ENCODE results near the gene TOM1L2. TPM values are rescaled to one million over a fixed set of nuclear protein-coding genes. Genes with fewer than 3 reads are reported as not detected.

TOM1L2 gene
- total RNA-seq, 2 experiments from 2014 or later = 11.3 to 11.9 TPM

DNA sequence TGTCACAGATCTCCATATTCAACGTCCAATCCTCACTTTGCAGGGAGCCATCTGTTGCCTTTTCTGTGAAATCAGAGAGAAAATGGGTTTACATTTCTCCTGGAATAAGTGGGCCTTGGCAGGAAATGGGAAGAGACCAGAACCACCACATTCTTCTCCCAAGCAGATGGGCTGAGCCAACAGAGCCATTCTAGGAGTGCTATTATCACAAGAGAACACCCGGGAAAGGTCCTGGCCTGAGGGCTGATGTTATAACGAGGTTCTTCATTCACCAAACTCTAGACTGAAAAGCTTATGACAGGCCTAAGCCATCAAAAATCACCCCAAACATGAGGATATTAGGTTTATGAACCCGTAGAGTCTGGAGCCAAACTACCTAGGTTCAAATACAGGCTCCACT, 64.7 kb downstream of the TOM1L2 start:
- DNase-seq (no peak), ATAC-seq (no peak)
- Mint-ChIP-seq H3K4me1 (no peaks in the 10 kb centered on the region), H3K4me3 (no peak overlapping the region), H3K9me3 (ENCODE audit: low read depth) (no peaks in the 10 kb centered on the region), H3K36me3 (ENCODE audit: low read depth) (peaks cover 7% of the 10 kb centered on the region), H3K27me3 (no peaks in the 10 kb centered on the region), H3K27ac (no peak overlapping the region)
- ChIA-PET CTCF (interaction anchor here (0.6 to 2.7 kb wide), 3 partner anchors 11 to 400 kb away, joined by 3 to 15 read pairs (median 3); no protein-coding TSS in a partner anchor), POLR2A (no interaction called here)
- intact Hi-C loops (cut with DNase I, micrococcal nuclease) = no loop called here

DNA sequence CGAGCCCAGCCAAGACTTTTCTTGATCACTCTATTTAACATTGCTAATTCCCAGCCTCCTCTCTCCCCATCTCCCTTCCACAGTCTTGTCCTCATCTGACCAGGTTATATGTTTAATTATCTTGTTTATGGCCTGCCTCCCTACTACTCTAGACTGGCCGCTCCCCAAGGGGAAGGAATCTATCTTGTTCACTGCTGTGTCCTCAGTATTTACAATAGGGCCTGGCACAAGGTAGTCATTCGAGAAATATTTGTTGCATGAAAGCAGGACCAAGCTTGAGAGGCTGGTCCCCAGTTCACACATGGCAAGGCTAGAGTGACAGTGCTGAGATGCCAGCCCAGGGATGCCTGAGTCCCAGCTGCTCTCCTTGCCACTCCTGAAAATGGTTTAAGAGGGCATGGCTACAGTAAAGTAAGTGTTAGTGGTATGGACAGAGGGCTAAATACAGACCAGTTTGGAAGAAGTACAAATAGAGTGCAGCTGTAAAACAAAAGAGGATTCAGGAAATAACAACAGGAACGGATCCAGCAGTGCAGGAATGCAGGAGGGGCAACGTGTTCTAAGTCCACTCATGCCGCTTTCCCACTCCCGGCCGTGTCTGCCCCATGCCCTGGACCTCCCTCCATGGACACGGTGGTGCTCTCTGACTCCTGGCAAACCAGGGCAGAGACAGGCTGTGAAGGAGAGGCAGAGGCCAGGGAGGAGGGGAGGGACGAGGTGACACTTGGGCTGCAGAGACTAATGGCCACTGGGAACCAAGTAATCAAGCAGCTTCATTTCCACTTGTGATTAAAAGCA, 65.6 kb downstream of the TOM1L2 start:
- H3K27ac Mint-ChIP-seq = no peak overlapping the region
- DNase-seq (no peak), ATAC-seq (no peak)
- H3K36me3 Mint-ChIP-seq (ENCODE audit: low read depth) = peaks cover 7% of the 10 kb centered on the region
- intact Hi-C loops (cut with DNase I, micrococcal nuclease) = no loop called here
- no peaks in the 10 kb centered on the region for H3K4me1 Mint-ChIP-seq
- H3K27me3 Mint-ChIP-seq = no peaks in the 10 kb centered on the region
- ChIA-PET CTCF (interaction anchor here (0.6 to 2.7 kb wide), 2 partner anchors 12 to 307 kb away, joined by 3 to 15 read pairs; no protein-coding TSS in a partner anchor), POLR2A (interaction anchor here (0.6 kb wide), 1 partner anchor 100 kb away, joined by 3 read pairs; no protein-coding TSS in a partner anchor)
- no peaks in the 10 kb centered on the region for H3K9me3 Mint-ChIP-seq (ENCODE audit: low read depth)
- H3K4me3 Mint-ChIP-seq = no peak overlapping the region

DNA sequence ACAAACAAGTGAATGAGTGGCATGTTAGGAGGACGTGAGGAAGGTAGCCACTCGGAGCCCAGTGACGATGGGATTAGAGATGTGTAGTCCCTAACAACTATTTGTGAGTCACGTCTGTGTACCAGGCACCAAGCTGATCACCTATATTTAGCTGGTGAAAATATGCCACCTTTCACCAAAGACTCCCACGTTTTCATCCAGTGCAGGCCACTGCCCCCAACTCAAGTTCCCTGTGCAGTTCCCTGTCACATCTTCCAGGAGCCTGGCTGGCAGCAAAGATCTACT, 67.2 kb downstream of the TOM1L2 start:
- ChIA-PET POLR2A (no interaction called here), CTCF (interaction anchor here (1.6 kb wide), 1 partner anchor 14 kb away, joined by 8 read pairs; no protein-coding TSS in a partner anchor)
- Mint-ChIP-seq H3K4me3 (no peak overlapping the region), H3K4me1 (no peaks in the 10 kb centered on the region), H3K27ac (no peak overlapping the region), H3K36me3 (ENCODE audit: low read depth) (peaks cover 5% of the 10 kb centered on the region), H3K9me3 (ENCODE audit: low read depth) (no peaks in the 10 kb centered on the region), H3K27me3 (no peaks in the 10 kb centered on the region)
- intact Hi-C loops (cut with DNase I, micrococcal nuclease) = no loop called here
- ATAC-seq (no peak), DNase-seq (no peak)

DNA sequence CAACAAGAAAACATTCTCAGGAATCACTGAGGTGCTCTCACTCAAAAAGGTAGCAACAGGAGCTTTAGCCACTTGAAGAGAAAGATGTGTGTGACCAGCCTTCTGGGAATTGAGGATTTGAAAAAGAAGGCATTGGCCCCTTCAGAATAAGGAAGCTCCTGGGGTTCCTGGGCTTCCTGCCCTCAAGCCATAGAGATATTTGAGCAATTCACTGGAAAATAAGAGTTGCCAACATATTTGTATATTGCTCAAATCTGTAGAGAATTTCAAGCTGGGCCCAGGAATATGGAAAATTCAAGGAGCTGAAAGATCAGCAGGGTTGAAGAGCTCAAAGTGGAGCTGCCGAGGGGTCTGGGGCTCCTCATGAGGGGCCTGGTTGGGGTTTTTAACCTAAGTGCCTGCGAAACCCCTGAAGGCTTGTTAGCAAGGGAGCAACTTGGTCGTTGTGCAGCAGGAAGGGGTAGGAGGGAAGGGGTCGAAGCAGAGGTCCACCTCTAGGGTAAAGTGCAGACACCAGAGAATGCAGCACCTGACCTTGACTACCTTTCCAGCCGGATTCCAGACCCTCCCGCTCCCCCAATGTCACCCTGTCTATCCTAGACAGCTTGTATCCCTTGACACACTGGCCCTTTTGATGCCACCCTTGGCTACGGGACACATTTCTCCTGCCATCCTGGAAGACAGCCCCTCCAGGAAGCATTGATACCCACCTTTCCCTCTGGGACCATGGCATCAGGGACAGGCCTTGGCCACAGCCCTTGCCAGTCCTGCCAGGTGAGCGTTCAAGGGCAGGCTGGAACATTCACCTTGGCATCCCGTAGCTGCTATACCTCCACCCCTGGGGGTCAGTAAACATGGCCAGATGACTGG, 67.8 kb downstream of the TOM1L2 start:
- Mint-ChIP-seq H3K9me3 (ENCODE audit: low read depth) (no peaks in the 10 kb centered on the region), H3K4me3 (no peak overlapping the region), H3K27ac (no peak overlapping the region), H3K4me1 (no peaks in the 10 kb centered on the region), H3K27me3 (no peaks in the 10 kb centered on the region), H3K36me3 (ENCODE audit: low read depth) (peaks cover 5% of the 10 kb centered on the region)
- ATAC-seq (no peak), DNase-seq (no peak)
- intact Hi-C loops (cut with DNase I, micrococcal nuclease) = no loop called here
- ChIA-PET CTCF (interaction anchor here (1.6 kb wide), 1 partner anchor 15 kb away, joined by 8 read pairs; no protein-coding TSS in a partner anchor), POLR2A (no interaction called here)

DNA sequence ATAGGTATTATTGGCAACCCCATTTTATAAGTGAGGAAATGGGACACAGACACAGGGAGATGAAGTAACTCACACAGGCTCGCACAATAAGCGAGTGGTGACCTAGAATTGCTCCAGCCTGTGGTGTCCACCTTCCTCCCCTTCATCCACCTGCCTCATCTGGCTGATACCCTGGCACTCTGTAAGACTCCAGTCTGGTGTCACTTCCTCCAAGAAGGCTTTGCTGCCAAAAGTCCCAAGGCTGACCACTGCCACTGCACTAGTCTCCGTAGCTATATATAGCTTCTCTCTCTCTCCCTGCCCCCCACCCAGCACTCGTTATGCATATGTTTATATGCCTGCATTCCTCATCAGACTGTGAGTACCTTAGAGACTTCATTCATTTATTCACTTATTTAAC, 69.3 kb downstream of the TOM1L2 start:
- no peak overlapping the region for H3K27ac Mint-ChIP-seq
- no peaks in the 10 kb centered on the region for H3K9me3 Mint-ChIP-seq (ENCODE audit: low read depth)
- H3K36me3 Mint-ChIP-seq (ENCODE audit: low read depth) = peaks cover 5% of the 10 kb centered on the region
- DNase-seq (no peak), ATAC-seq (no peak)
- ChIA-PET CTCF (interaction anchor here (0.6 kb wide), 1 partner anchor 559 kb away, joined by 4 read pairs; no protein-coding TSS in a partner anchor), POLR2A (no interaction called here)
- no peaks in the 10 kb centered on the region for H3K27me3 Mint-ChIP-seq
- no peak overlapping the region for H3K4me3 Mint-ChIP-seq
- no peaks in the 10 kb centered on the region for H3K4me1 Mint-ChIP-seq
- intact Hi-C loops (cut with DNase I, micrococcal nuclease) = no loop called here

DNA sequence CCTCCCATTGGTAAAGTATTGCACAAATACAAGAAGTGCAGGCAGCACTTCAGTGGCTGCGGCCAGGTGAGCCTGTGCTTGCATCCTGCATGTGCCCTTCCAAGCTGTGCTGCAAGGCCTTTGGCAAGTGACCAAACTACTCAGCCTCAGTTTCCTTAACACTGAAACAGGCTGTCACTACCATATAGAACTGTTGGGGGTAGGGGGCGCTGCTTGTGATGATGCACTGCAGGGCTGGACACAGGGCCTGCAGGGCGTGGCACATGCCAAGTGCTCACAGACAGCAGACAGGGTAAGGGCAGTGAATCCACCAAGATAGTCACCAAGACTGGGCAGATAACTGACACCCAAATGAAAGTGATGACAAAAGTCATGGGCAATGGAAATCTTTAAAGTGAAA, 69.8 kb downstream of the TOM1L2 start:
- intact Hi-C loops (cut with DNase I, micrococcal nuclease) = no loop called here
- Mint-ChIP-seq H3K4me1 (no peaks in the 10 kb centered on the region), H3K27ac (no peak overlapping the region), H3K4me3 (no peak overlapping the region), H3K36me3 (ENCODE audit: low read depth) (peaks cover 5% of the 10 kb centered on the region), H3K9me3 (ENCODE audit: low read depth) (no peaks in the 10 kb centered on the region), H3K27me3 (no peaks in the 10 kb centered on the region)
- ATAC-seq = no peak
- POLR2A ChIA-PET = no interaction called here
- no peak for DNase-seq
- CTCF ChIA-PET = interaction anchor here (1.8 kb wide), 1 partner anchor 17 kb away, joined by 7 read pairs; no protein-coding TSS in a partner anchor

DNA sequence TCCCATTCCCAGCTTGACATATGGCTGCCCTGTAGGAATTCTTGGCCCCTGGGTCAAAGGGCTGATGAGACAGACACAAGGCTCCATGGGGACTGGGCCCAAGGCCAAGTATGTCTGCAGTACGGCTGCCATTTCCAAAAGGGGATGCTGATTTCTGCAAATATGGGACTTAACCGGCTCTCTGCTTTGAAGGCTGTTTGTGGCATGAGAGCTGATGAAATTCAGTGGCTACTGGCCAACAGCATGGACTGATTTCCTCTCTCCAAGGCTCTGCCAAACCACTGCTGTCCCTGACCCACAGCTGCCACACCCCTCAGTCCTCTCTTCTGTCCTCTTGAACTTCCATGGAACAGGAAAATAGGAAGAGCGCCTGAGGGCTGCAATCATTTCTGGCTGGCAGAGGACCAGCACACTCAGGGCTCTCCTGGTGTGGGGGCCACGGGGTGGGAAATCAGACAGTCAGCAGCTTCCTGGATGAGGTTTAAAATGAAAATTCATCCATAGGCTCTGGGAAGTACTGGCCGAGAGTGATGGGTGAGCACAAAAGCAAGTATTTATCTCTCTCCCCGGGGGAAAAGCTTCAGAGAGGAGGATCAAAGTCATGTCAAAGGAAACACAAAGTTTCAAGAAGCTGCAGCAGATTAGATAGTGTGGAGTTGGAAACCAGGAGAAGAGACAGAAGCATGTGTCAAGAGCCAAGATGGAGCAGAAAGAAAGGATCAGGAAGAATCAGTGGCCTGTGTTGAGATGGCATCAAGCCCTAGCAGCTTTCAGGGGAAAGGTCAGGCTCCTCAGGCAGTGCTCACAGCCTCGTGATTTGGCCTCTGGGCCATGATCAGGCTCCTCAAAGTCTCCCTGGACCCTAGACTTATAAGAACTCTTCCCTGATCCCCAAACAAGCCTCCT, 71.3 kb downstream of the TOM1L2 start:
- H3K27ac Mint-ChIP-seq = no peak overlapping the region
- no peaks in the 10 kb centered on the region for H3K36me3 Mint-ChIP-seq (ENCODE audit: low read depth)
- CTCF ChIA-PET = interaction anchor here (0.6 to 1.8 kb wide), 3 partner anchors 9 to 133 kb away, joined by 3 to 7 read pairs (median 5); no protein-coding TSS in a partner anchor
- DNase-seq = no peak
- intact Hi-C loops (cut with DNase I, micrococcal nuclease) = no loop called here
- POLR2A ChIA-PET = no interaction called here
- no peak overlapping the region for H3K4me3 Mint-ChIP-seq
- H3K27me3 Mint-ChIP-seq = no peaks in the 10 kb centered on the region
- ATAC-seq = no peak
- no peaks in the 10 kb centered on the region for H3K4me1 Mint-ChIP-seq
- no peaks in the 10 kb centered on the region for H3K9me3 Mint-ChIP-seq (ENCODE audit: low read depth)

DNA sequence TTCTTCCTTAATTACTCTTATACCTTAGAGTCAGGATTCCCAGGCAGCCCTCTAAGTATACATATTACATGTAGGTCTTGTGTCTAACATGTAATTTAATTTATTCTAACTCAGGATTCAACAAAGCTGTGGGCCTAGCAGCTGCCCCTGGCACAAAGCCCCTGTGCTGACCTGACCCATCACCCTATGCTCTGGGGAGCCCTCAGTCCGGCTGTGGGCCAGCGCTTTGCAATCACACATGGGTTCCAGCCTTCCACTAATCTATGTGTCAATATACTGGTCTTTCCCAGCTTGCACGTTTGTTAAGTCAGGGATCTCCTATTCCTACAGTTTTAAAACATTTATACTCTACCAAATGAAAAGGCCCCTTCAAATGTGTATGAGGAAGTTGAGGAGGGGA, 72.7 kb downstream of the TOM1L2 start:
- H3K27ac Mint-ChIP-seq = no peak overlapping the region
- ATAC-seq (no peak), DNase-seq (no peak)
- no peaks in the 10 kb centered on the region for H3K4me1 Mint-ChIP-seq
- CTCF ChIA-PET = interaction anchor here (0.6 to 1.3 kb wide), 3 partner anchors 19 to 132 kb away, joined by 3 read pairs; no protein-coding TSS in a partner anchor
- H3K4me3 Mint-ChIP-seq = no peak overlapping the region
- intact Hi-C loops (cut with DNase I, micrococcal nuclease) = no loop called here
- H3K27me3 Mint-ChIP-seq = no peaks in the 10 kb centered on the region
- H3K9me3 Mint-ChIP-seq (ENCODE audit: low read depth) = no peaks in the 10 kb centered on the region
- POLR2A ChIA-PET = interaction anchor here (0.5 kb wide), 1 partner anchor 321 kb away, joined by 3 read pairs; no protein-coding TSS in a partner anchor
- no peaks in the 10 kb centered on the region for H3K36me3 Mint-ChIP-seq (ENCODE audit: low read depth)

DNA sequence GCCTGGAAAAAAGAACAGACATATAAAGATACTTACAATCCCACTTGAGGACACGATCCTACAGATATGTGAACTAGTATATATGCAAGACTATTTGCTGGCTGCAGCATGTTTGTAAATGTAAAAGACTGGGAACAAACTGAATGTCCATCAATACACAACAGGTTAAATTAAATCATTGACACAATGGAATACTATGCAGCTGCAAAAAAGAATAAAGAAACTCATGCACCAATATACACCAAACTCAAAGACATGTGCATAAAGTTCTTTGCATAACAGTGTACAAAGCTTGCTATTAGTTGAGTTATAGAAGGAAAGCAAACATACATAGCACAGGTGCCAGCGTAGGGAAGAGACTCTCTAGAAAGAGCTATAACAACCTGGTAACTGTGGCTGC, 73.5 kb downstream of the TOM1L2 start:
- Mint-ChIP-seq H3K27me3 (no peaks in the 10 kb centered on the region), H3K36me3 (ENCODE audit: low read depth) (peaks cover 2% of the 10 kb centered on the region), H3K9me3 (ENCODE audit: low read depth) (no peaks in the 10 kb centered on the region), H3K27ac (no peak overlapping the region), H3K4me3 (no peak overlapping the region), H3K4me1 (no peaks in the 10 kb centered on the region)
- POLR2A ChIA-PET = no interaction called here
- intact Hi-C loops (cut with DNase I, micrococcal nuclease) = no loop called here
- DNase-seq (no peak), ATAC-seq (no peak)
- CTCF ChIA-PET = interaction anchor here (1.3 kb wide), 1 partner anchor 21 kb away, joined by 3 read pairs; no protein-coding TSS in a partner anchor

DNA sequence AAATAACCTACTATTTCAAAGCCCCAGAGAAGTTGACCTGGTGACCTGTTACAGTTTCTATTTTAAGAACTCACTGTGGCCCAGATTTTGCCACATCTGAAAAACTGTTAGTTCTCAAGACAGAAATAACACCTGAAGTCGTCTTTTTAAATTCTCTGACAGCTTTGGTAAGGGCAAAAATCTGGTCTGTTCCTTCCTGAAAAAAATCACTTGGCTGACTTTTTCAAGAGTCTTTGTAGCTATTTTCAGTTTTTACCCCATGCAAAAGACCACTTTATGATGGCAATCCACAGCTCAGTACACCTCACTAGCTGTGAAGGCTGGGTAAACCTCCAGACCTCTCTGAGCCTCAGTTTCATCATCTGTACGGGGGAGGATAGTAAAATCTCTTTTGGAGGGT, 74.8 kb downstream of the TOM1L2 start:
- H3K4me1 Mint-ChIP-seq = no peaks in the 10 kb centered on the region
- no peaks in the 10 kb centered on the region for H3K9me3 Mint-ChIP-seq (ENCODE audit: low read depth)
- intact Hi-C loops (cut with DNase I, micrococcal nuclease) = no loop called here
- ATAC-seq = no peak
- POLR2A ChIA-PET = no interaction called here
- DNase-seq = no peak
- CTCF ChIA-PET = interaction anchor here (0.8 to 1.3 kb wide), 3 partner anchors 9 to 38 kb away, joined by 3 to 6 read pairs (median 4); no protein-coding TSS in a partner anchor
- no peak overlapping the region for H3K4me3 Mint-ChIP-seq
- H3K36me3 Mint-ChIP-seq (ENCODE audit: low read depth) = peaks cover 4% of the 10 kb centered on the region
- H3K27me3 Mint-ChIP-seq = no peaks in the 10 kb centered on the region
- H3K27ac Mint-ChIP-seq = no peak overlapping the region

DNA sequence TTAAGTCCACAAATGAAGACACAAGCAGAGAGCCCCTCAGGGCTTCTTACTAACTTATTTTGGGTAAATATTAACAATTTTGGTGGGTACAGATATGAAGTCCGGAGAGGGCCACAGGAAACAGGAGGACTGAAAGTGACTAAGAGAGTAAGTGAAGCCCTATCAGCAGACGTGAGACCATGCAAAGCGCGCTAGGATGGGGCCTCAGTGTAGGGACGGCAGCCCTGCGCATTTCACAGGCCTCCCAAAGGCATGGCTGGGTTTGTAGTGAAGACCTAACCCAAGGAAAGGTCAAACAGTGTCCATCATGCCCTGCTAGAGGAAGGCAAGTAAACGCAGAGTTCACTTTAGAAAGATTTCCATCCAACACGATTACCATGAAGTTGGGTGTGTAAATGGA, 75.5 kb downstream of the TOM1L2 start:
- Mint-ChIP-seq H3K27me3 (no peaks in the 10 kb centered on the region), H3K36me3 (ENCODE audit: low read depth) (peaks cover 4% of the 10 kb centered on the region), H3K4me1 (peaks cover 2% of the 10 kb centered on the region), H3K9me3 (ENCODE audit: low read depth) (no peaks in the 10 kb centered on the region), H3K27ac (no peak overlapping the region), H3K4me3 (no peak overlapping the region)
- intact Hi-C loops (cut with DNase I, micrococcal nuclease) = no loop called here
- no peak for DNase-seq
- POLR2A ChIA-PET = no interaction called here
- ATAC-seq = no peak
- CTCF ChIA-PET = interaction anchor here (0.8 to 1.3 kb wide), 2 partner anchors 22 to 37 kb away, joined by 3 to 6 read pairs; no protein-coding TSS in a partner anchor
